Heart left ventricle (tissue), 16 donors: ENCODE measurements around the gene YIPF2. TPM values are rescaled to one million over a fixed set of nuclear protein-coding genes. Genes with fewer than 3 reads are reported as not detected.

ENCODE experiments used
- ATAC-seq, 4 donors: fragments of 200-7000 bp; cut with Tn5 transposase; one replicate each; pipeline ENCODE4 v1.9.1; 2020 to 2022; ENCODE audit warnings: moderate library complexity in 4 of 4, mild to moderate bottlenecking in 3 of 4, moderate number of reproducible peaks in 1 of 4
- DNase-seq, 5 donors: peaks; one replicate each; pipeline ENCODE4 v3.0.0-alpha.2; 2020
- H3K27ac ChIP-seq, 12 donors: fragments of 200-600 bp; sonication (generic) in 4 of 12; one replicate each; pipeline versions ENCODE4 v1.5.0 to v1.8.0; 2016 to 2022; ENCODE audit warnings: mild to moderate bottlenecking in 2 of 12
- H3K27me3 ChIP-seq, 9 donors: fragments of 200-600 bp; sonication (generic) in 2 of 9; one replicate each; pipeline versions ENCODE4 v1.5.1 to v1.8.0; 2016 to 2022; ENCODE audit warnings: mild to moderate bottlenecking in 3 of 9
- H3K36me3 ChIP-seq, 9 donors: fragments of 200-600 bp; sonication (generic) in 2 of 9; one replicate each; pipeline versions ENCODE4 v1.5.0 to v1.8.0; 2018 to 2022; ENCODE audit warnings: mild to moderate bottlenecking in 2 of 9
- H3K4me1 ChIP-seq, 12 donors: fragments of 200-600 bp; sonication (generic) in 4 of 12; one replicate each; pipeline versions ENCODE4 v1.5.0 to v1.8.0; 2016 to 2022; ENCODE audit warnings: mild to moderate bottlenecking in 3 of 12
- H3K4me3 ChIP-seq, 12 donors: fragments of 200-600 bp; sonication (generic) in 4 of 12; one replicate each; pipeline versions ENCODE4 v1.5.0 to v1.8.0; 2017 to 2022; ENCODE audit warnings: mild to moderate bottlenecking in 9 of 12, moderate library complexity in 4 of 12
- H3K9me3 ChIP-seq, 12 donors: fragments of 200-600 bp; sonication (generic) in 4 of 12; one replicate each; pipeline versions ENCODE4 v1.5.0 to v1.8.0; 2016 to 2022; ENCODE audit warnings: mild to moderate bottlenecking in 1 of 12
- POLR2A ChIP-seq, 2 donors: fragments of 450-650 bp; IDR thresholded peaks; one replicate each; pipeline ENCODE4 v1.6.1; 2017; ENCODE audit warnings: antibody characterized with exemption in 2 of 2, mild to moderate bottlenecking in 2 of 2, moderate library complexity in 2 of 2
- WGBS, 4 donors: extraction: QIAGEN DNeasy Blood & Tissue Kit in 2 of 4; methylation state at CpG; one replicate each; pipeline versions ENCODE4 v1.1.5 to v1.1.7; 2013 to 2018; 5-methylcytosine and 5-hydroxymethylcytosine counted together
- intact Hi-C, 10 donors: fragments of 100-400 bp; cut with DNase I; formaldehyde crosslinking; loops; one replicate each; pipeline versions ENCODE4 v1.11.1 to v1.14.2; 2022
- polyA plus RNA-seq, 2 donors: library from polyadenylated mRNA; stranded (reverse); fragments of 200-250 nt; gene quantifications; one replicate each; pipeline ENCODE4 v1.2.3, GENCODE V29; 2013
- total RNA-seq, 9 donors: library from RNA; depleted of rRNA in 2 of 9; stranded (reverse); fragments of >200 nt in 2 of 9; fragmentation: NEBNext Ultra II Directional in 3 of 9; extraction: Animal tissue kit (Norgen Biotek cat#: 25700) in 3 of 9; gene quantifications; one replicate each; pipeline versions ENCODE4 v1.1.0 to v1.2.4, GENCODE V29; 2016 to 2023
- TF ChIP-seq, protein P1 (sequence below), 12 donors: fragments of 200-600 bp; sonication (generic) in 4 of 12; IDR thresholded peaks; one replicate each; pipeline versions ENCODE4 v1.5.0 to v1.8.0; 2018 to 2022; ENCODE audit warnings: antibody characterized with exemption in 12 of 12, mild to moderate bottlenecking in 5 of 12
- donor health status: ischemic (EF 13 %, LVEDD 7.1; RV severe dilation, severe dysfunction).
- donor health status: healthy with polysubstance abuse.
- donor health status: DM: no; HTN: yes; CAD: no.
- donor health status: DM: no; HTN: no; CAD: no.
- donor health status: ischemic (EF 25% LVEDD 6.9; RV normal size, moderate dysfunction).
- donor health status: ischemic (EF 25% LVEDD 5.7; RV mildly dilated, moderate dysfunction).
- donor health status: healthy.
- donor health status: DM: yes; HTN: yes; CAD: no.
- donor health status: ischemic (EF 35%, LVEDD 5.7; RV mildly dilated, moderate dysfunction).
- donor health status: nonischemic (EF 11% LVEDD 7.7; RV severe dilation, severe dysfunction).
- donor health status: DM: yes; HTN: yes; CAD: no.
- donor health status: PGD.
- donor health status: ischemic (EF 29% LVEDD 5.4; RV normal size, mild dysfunction).
- donor health status: nonischemic (EF 23%, LVEDD 6.1; RV moderate dilation, normal function).

YIPF2 gene
- total and polyA plus RNA-seq, 11 donors, result 11.5 to 38.7 (median 21.3) TPM

DNA sequence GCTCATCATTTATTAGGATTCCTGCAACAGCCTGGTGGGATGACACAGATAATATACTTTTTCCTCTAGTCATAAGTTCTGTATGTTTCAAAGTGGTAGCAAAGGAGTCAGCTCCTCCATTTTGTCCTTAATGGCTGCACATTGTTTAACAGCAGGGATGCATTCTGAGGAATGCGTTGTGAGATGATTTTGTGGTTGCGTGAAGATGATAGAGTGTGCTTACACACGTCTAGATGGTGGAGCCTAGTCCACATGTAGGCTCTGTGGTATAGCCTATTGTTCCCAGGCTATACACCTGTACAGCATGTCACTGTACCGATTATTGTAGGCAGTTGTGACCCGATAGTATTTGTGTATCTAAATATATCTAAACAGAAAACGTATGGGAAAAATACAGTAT lies 37.0 kb upstream of the YIPF2 start:
- H3K4me1 ChIP-seq, result peaks cover 0 to 26% (median 15%) of the 10 kb centered on the region in 12 donors
- no peak overlapping the region for H3K27ac ChIP-seq
- 78 to 83% (median 82%) methylated on average over 6 of the region's 6 CpGs for WGBS, 4 donors
- DNase-seq (no peak), ATAC-seq (no peak)
- peaks cover 0 to 3% (median 0%) of the 10 kb centered on the region in 9 donors for H3K36me3 ChIP-seq
- intact Hi-C loops, result no loop called here
- H3K9me3 ChIP-seq, result no peaks in the 10 kb centered on the region
- H3K4me3 ChIP-seq, result no peak overlapping the region
- TF ChIP-seq POLR2A (IDR thresholded peaks at IDR 0.05), result no peak
- TF ChIP-seq, protein P1, sequence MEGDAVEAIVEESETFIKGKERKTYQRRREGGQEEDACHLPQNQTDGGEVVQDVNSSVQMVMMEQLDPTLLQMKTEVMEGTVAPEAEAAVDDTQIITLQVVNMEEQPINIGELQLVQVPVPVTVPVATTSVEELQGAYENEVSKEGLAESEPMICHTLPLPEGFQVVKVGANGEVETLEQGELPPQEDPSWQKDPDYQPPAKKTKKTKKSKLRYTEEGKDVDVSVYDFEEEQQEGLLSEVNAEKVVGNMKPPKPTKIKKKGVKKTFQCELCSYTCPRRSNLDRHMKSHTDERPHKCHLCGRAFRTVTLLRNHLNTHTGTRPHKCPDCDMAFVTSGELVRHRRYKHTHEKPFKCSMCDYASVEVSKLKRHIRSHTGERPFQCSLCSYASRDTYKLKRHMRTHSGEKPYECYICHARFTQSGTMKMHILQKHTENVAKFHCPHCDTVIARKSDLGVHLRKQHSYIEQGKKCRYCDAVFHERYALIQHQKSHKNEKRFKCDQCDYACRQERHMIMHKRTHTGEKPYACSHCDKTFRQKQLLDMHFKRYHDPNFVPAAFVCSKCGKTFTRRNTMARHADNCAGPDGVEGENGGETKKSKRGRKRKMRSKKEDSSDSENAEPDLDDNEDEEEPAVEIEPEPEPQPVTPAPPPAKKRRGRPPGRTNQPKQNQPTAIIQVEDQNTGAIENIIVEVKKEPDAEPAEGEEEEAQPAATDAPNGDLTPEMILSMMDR (IDR thresholded peaks at IDR 0.05), result no peak
- H3K27me3 ChIP-seq, result no peaks in the 10 kb centered on the region

DNA sequence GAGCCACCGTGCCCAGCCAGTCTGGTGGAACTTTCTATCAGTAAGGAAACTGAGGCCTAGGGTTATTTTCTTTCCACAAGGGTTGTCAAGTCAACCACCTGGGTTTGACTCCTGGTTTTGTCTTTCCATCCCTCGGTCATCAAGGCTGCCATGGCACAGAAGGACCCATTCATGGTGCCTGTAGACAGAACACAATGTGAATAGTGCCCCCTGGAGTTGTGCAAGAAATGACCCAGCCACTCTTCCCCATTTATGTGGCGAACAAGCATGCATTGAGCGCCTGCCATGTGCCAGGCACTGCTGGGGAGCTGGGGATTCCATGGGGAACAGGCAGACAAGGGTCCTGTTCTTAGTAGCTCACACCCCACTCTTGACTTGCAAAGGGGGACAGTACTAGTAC lies 36.5 kb upstream of the YIPF2 start:
- H3K4me3 ChIP-seq, result no peak overlapping the region
- no peaks in the 10 kb centered on the region for H3K9me3 ChIP-seq
- no peak overlapping the region for H3K27ac ChIP-seq
- TF ChIP-seq POLR2A (IDR thresholded peaks at IDR 0.05), result no peak
- TF ChIP-seq, protein P1 (IDR thresholded peaks at IDR 0.05), result no peak
- H3K36me3 ChIP-seq, result peaks cover 0 to 3% (median 0%) of the 10 kb centered on the region in 9 donors
- ATAC-seq, result no peak
- intact Hi-C loops, result no loop called here
- no peaks in the 10 kb centered on the region for H3K27me3 ChIP-seq
- H3K4me1 ChIP-seq, result peaks cover 0 to 29% (median 17%) of the 10 kb centered on the region in 12 donors
- 96 to 99% (median 98%) methylated on average over 4 of the region's 4 CpGs for WGBS, 4 donors
- DNase-seq, result no peak

DNA sequence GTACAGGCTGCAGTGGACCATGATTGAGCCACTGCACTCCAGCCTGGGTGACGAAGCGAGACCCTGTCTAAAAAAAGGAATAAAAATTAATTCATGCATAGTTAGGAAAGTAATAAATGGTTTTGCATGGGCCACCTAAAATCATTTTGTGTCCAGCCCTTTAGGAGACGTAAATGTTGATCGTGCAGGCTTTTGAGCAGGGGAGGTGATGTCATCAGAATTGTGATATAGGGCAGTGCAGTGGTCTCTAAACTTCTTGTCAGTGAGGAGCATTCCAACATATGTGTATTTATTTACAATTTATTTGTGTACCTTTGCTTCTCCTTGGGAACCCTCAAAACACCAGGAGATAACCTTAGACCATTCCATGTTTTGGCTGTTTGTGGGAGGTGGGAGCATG lies 35.4 kb upstream of the YIPF2 start:
- intact Hi-C loops, result no loop called here
- no peaks in the 10 kb centered on the region for H3K27me3 ChIP-seq
- no peak for TF ChIP-seq POLR2A (IDR thresholded peaks at IDR 0.05)
- TF ChIP-seq, protein P1 (IDR thresholded peaks at IDR 0.05), result no peak

DNA sequence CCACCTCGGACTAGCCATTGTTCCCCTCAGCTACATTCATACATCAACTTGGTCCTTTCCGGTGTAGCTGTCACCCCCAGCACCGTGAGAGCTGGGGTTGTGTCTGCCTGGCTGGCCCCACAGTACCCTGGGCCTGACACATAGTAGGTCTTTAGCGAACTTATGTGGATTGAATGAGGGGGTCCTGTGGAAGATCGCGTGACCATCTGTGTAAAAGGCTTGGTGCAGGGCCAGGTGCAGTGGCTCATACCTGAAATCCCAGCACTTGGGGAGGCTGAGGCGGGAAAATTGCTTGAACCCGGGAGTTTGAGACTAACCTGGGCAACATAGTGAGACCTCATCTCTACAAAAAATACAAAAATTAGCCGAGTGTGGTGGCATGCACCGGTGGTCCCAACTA lies 34.4 kb upstream of the YIPF2 start:
- Histone ChIP-seq H3K27ac (no peak overlapping the region), H3K4me1 (peaks cover 0 to 23% (median 18%) of the 10 kb centered on the region in 12 donors), H3K9me3 (no peaks in the 10 kb centered on the region), H3K27me3 (no peaks in the 10 kb centered on the region), H3K36me3 (peaks cover 0 to 3% (median 0%) of the 10 kb centered on the region in 9 donors), H3K4me3 (peak overlapping the region in 1 of 12 donors; percentile 87)
- 88 to 91% (median 90%) methylated on average over 10 of the region's 10 CpGs for WGBS, 4 donors
- TF ChIP-seq, protein P1 (IDR thresholded peaks at IDR 0.05), result no peak
- TF ChIP-seq POLR2A (IDR thresholded peaks at IDR 0.05), result no peak
- ATAC-seq, result no peak
- intact Hi-C loops, result no loop called here
- no peak for DNase-seq

More for the DNA sequence above, 35.4 kb upstream of the YIPF2 start:
- 79 to 86% (median 84%) methylated on average over 4 of the region's 4 CpGs for WGBS, 4 donors
- peaks cover 0 to 3% (median 0%) of the 10 kb centered on the region in 9 donors for H3K36me3 ChIP-seq
- H3K27ac ChIP-seq, result no peak overlapping the region
- no peak overlapping the region for H3K4me3 ChIP-seq
- DNase-seq (no peak), ATAC-seq (no peak)
- H3K9me3 ChIP-seq, result no peaks in the 10 kb centered on the region
- peaks cover 0 to 32% (median 21%) of the 10 kb centered on the region in 12 donors for H3K4me1 ChIP-seq
